ENCODE data around the gene SDK2.
"Not testable (repeated sequence)": the region's sequence is repeated elsewhere in the genome, so short reads cannot be mapped to it uniquely, and the experiment has no call there.

Gene SDK2

DNA sequence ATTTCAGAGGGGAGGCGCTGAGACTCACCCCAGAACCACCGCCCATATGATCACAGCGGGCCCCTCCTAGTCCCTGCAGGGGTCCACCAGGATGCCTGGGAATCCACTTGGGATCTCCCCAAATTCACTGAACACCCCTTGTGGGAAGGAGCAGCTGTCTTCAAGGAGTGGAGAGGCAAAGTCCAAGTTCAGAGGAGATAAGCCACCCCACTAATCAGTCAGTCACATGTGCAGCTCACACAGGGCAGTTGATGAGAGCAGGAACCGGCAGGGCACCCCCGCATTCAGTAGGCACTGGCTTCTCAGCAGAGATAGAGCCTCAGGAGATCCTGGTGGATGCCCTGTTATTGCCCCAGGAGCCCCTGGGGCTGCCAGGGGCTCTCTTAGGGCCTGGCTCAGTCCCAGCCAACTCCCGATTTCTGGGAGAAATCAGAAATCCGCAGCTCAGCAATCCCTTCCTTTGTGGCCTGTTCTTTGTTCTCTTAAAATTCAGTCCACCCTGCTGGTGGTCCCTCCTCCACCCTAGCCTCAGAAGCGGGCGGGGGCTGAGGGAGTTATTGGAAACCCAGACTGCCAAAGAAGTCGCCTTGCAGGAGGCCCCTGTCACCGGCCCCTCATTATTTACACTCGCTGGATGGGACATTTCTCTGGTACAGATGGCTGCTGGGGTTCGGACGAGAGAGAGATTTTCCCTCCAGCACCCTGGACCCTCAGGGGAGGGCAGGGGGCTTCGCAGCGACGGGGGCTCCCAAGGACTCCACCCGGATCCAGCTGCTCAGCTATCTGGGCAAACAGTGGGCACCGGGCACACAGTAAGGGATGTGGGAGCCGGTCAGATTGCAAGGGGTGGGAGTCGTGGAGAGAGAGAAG lies 334.3 kb downstream of the SDK2 start:
- no peak for DNase-seq

- not testable (repeated sequence) for DNase-seq
Observed at GRCh38 chr17:73308959-73309358, 335.3 kb downstream of the SDK2 start.

DNA sequence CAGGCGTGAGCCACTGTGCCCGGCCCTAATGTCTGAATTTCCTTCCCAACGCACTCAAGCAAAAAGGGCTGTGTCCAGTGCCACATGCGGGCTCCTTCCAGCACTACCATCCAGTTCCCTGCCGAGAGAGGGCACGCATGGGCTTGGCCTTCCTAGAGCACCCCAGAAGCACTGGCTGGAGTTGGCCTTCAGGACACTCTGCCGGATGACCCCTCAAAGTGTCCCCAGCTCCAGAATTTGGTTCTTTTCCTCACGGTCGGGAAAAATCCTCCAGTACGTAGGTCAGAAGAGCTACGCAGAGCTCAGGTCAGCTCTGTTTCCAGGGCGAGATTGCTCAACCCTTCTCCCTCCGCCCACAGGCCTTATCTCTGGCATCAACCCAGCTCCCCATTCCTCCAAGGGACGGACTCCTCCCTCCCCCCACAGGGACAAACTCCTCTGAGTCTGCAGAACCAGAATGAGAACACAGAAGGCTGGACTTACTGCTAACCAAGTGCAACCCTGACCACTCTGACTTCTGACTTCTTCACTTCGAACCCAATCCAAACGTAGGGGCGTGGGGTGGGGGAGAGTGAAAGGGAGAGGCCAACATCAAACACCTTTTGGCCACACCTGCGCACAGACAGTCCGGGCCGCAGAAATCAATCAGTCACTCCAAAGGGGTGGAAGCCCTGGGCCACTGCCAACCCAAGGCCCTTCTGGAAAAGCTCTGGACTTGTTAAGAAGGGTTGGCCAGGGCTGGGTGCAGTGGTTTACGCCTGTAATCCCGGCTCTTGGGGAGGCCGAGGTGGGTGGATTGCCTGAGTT lies 336.0 kb downstream of the SDK2 start:
- DNase-seq: no peak

GRCh38 chr17:73307130-73307529 lies 337.1 kb downstream of the SDK2 start:
- no peak for DNase-seq

DNA sequence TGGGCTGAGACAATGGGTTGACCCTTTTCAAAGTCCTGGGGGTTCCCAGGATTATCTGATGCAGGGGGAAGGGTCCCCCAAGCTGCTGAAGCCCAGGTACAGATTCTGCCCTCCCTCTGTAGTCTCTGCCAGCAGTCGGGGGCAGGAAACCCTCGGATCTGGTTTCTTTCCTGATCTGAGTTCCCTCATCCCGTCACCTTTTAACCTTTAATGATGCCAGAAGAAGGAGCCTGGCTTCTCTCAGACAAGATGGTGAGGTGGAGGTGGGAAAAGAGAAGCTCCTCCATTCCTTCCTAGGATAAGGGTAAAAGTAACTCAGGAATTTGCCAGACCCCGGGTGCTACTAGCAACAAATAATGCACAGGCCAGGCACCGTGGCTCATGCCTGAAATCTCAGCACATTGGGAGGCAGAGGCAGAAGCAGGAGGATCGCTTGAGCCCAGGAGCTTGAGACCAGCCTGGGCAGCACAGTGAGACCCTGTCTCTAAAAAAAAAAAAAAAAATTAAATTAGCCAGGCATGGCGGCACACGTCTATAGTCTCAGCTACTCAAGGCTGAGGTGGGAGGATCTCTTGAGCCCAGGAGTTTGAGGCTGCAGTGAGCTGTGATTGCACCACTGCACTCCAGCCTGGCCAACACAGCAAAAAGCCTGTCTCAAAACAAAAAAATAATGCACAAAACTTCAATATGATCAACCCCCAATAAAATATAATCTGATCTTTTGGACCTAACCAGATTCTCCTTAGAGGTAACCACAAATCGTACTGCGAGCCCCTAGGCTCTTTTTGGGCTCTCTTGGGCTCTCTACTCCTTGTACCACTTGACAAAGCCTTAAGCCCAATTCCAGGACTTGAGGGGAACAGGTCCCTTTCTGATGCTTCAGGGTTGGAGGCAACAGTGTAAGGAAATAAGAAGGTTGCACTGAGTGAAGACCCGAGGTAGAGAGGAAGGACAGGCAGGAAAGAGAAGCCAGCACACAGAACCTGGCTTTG lies 338.1 kb downstream of the SDK2 start:
- no peak for DNase-seq

GRCh38 chr17:73304971-73305812 lies 339.1 kb downstream of the SDK2 start:
- DNase-seq: no peak

DNA sequence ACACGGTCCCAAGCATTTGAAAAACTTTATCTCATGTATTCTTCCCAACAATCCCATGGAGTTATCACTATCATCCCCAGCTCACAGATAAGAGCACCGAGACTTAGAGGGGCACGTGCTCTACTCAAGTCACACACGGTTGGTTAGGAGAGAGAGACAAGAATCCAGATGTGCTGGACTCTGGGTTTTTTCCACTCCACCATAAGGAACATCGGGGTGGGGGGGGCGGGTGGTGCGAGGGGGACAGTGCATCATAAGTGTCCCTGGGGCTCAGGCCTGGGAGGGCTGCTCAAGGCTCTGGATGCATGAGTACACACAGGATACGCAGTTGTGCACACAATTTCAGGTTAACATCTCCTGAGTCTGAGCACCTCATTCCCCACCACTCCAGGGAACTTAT lies 339.8 kb downstream of the SDK2 start:
- DNase-seq: no peak

DNA sequence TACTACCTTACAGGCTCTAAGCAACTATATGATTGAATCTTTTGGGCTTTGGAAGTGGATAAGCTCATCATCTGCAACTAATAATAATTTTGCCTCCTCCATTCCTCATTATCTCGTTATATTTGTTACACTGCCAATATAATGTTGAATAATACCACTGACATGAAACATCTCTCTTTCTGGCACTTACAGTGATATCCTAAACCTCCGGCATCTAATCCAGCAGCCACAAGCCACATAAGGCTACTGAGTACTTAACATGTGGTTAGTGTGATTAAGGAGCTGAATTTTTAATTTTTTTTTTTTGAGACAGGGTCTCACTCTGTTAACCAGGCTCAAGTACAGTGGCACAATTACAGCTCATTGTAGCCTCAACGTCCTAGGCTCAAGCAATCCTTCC lies 342.1 kb downstream of the SDK2 start:
- DNase-seq: no peak

DNA sequence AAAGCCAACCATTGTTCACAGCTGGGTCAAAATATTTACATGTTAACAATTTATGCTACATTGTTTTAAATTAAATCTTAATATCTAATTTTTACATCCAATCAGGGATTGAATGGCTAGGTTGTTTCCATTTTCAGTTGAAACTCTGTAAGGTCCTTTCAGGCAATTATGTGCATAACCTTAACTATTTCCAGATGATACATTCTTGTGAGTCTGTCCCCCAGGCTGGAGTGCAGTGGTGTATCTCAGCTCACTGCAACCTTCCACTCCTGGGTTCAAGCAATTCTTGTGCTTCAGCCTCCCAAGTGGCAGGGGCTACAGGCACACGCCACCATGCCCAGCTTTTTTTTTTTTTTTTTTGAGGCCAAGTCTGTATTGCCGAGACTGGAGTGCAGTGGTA lies 342.9 kb downstream of the SDK2 start:
- no peak for DNase-seq

- DNase-seq: no peak
Observed at GRCh38 chr17:73300392-73300791, 343.9 kb downstream of the SDK2 start.

- DNase-seq: no peak
Observed at GRCh38 chr17:73297934-73298861, 346.0 kb downstream of the SDK2 start.

DNA sequence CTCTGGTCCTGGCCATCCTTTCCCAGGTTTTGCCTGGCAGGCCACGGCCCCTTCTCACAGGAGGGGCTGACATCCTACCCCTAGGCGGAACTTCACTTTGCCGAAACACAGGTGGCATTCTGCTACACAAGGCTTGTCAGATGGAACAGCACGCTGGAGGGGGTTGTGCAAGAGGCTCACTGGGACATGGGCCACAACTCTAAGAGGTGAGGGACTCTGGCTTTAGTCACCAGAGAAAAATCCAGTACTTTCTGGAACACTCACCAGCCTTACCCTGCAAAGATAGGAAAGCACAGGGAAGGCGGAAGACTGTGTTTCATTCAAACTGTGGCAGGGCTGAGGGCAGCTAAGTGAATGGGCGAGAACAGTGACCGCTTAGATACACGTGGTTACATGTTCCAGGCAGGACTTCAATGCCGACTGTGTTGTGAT lies 350.7 kb downstream of the SDK2 start:
- DNase-seq: no peak

DNA sequence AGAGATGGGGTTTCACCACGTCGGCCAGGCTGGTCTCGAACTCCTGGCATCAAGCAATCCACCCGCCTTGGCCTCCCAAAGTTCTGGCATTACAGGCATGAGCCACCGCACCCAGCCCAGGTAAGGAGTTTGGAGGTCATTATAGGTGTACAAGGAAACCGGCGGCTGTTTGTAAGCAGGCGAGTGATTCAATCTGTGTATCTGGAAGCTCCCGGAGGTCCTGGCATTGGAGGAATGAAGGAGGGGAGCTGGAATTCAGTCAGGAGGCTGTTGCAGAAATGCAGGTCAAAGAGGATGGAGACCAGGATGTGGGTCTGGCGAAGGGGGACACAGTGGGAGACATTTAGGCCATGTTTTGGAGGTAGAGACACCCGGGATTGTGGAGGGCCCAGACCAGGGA lies 351.2 kb downstream of the SDK2 start:
- DNase-seq: no peak

GRCh38 chr17:73292031-73292531 lies 352.2 kb downstream of the SDK2 start:
- no peak for DNase-seq

- peak; percentile 8 for DNase-seq
Observed at GRCh38 chr17:73291260-73291801, 352.9 kb downstream of the SDK2 start.

DNA sequence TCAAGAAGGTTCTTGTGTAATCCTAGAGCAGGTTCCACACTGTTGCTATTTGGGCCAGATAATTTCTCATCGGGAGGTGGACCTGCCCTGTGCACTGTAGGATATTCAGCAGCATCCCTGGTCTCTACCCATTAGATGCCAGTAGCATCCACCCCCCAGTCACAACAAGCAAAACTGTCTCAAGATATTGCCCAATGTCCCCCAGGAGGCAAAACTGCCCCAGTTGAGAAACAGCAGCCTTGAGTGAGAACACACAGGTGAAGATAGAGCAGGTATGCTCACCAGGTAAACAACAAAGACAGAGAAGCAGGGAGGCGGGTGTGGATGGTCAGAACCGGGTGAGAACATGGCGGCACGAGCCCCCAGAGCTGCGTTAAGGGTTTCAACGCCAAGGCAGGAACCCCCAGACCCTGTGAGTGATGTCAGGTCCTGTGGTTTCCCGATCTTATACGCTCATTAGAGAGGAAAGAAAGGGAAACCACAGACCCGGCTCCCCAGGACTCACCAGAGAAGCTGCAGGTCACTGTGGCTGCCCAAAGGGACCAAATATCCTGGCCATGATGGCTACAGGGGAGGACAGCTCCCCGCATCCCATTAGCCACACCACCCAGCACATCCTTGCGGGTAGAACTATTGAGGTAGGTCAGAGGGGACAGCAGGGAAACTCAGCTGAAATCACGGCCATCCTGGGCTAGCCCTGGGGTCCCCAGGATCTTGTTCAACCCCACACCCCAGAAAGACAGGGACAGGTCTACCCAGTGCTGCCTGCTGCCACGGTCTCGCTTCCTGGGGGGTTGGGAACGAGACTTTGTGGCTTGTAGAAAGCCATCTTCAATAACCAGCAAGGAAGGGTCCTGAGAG lies 353.6 kb downstream of the SDK2 start:
- DNase-seq: no peak

- DNase-seq: no peak
Observed at GRCh38 chr17:73289549-73290254, 354.5 kb downstream of the SDK2 start.

GRCh38 chr17:73288534-73289302 lies 355.5 kb downstream of the SDK2 start:
- no peak for DNase-seq

Measured in CD4-positive, alpha-beta T cell treated with Interleukin-17A for 4 hours (primary cell).